ENCODE results near the gene DYNC1I2. TPM values are rescaled to one million over a fixed set of nuclear protein-coding genes. Genes with fewer than 3 reads are reported as not detected.

DYNC1I2 gene
- total RNA-seq, 2 donors from 2014 or later = 89.8 to 122 TPM

GRCh38 chr2:171785450-171785849, 98.2 kb downstream of the DYNC1I2 start:
- Histone ChIP-seq H3K4me3 (no peak overlapping the region), H3K4me1 (ENCODE audit: control insufficient read depth in 1 of 2, low read depth in 2 of 2) (no peaks in the 10 kb centered on the region), H3K27ac (no peak overlapping the region), H3K9me3 (no peaks in the 10 kb centered on the region), H3K27me3 (replicated peaks; ENCODE audit: insufficient read depth) (no peaks in the 10 kb centered on the region), H3K36me3 (peaks cover 25% of the 10 kb centered on the region)
- no peak for TF ChIP-seq CTCF (IDR thresholded peaks at IDR 0.05)
- DNase-seq (ENCODE audit: low spot score) (no peak), ATAC-seq (ENCODE audit: insufficient number of reproducible peaks, low FRiP score, low read depth) (no peak)

- Histone ChIP-seq H3K4me3 (no peak overlapping the region), H3K27me3 (replicated peaks; ENCODE audit: insufficient read depth) (no peaks in the 10 kb centered on the region), H3K9me3 (no peaks in the 10 kb centered on the region), H3K36me3 (peaks cover 25% of the 10 kb centered on the region), H3K4me1 (ENCODE audit: control insufficient read depth in 1 of 2, low read depth in 2 of 2) (no peaks in the 10 kb centered on the region), H3K27ac (no peak overlapping the region)
- DNase-seq (ENCODE audit: low spot score) = no peak
- no peak for ATAC-seq (ENCODE audit: insufficient number of reproducible peaks, low FRiP score, low read depth)
- TF ChIP-seq CTCF (IDR thresholded peaks at IDR 0.05) = no peak
Measured at GRCh38 chr2:171787333-171788072, 100.2 kb downstream of the DYNC1I2 start.

- DNase-seq (ENCODE audit: low spot score) (no peak), ATAC-seq (ENCODE audit: insufficient number of reproducible peaks, low FRiP score, low read depth) (no peak)
- no peak for TF ChIP-seq CTCF (IDR thresholded peaks at IDR 0.05)
- Histone ChIP-seq H3K27me3 (replicated peaks; ENCODE audit: insufficient read depth) (no peaks in the 10 kb centered on the region), H3K4me3 (no peak overlapping the region), H3K36me3 (peaks cover 23% of the 10 kb centered on the region), H3K27ac (no peak overlapping the region), H3K4me1 (ENCODE audit: control insufficient read depth in 1 of 2, low read depth in 2 of 2) (no peaks in the 10 kb centered on the region), H3K9me3 (no peaks in the 10 kb centered on the region)
Measured at GRCh38 chr2:171788316-171788993, 101.2 kb downstream of the DYNC1I2 start.

- TF ChIP-seq CTCF (IDR thresholded peaks at IDR 0.05) = no peak
- DNase-seq (ENCODE audit: low spot score) = no peak
Measured at GRCh38 chr2:171789956-171790355, 102.7 kb downstream of the DYNC1I2 start.

GRCh38 chr2:171791361-171791760, 104.1 kb downstream of the DYNC1I2 start:
- no peak for DNase-seq (ENCODE audit: low spot score)
- TF ChIP-seq CTCF (IDR thresholded peaks at IDR 0.05) = no peak
- Histone ChIP-seq H3K27me3 (replicated peaks; ENCODE audit: insufficient read depth) (no peaks in the 10 kb centered on the region), H3K4me3 (no peak overlapping the region), H3K36me3 (peaks cover 7% of the 10 kb centered on the region), H3K9me3 (no peaks in the 10 kb centered on the region), H3K27ac (no peak overlapping the region), H3K4me1 (ENCODE audit: control insufficient read depth in 1 of 2, low read depth in 2 of 2) (no peaks in the 10 kb centered on the region)
- ATAC-seq (ENCODE audit: insufficient number of reproducible peaks, low FRiP score, low read depth) = no peak

More at GRCh38 chr2:171789956-171790355, 102.7 kb downstream of the DYNC1I2 start:
- Histone ChIP-seq H3K27me3 (replicated peaks; ENCODE audit: insufficient read depth) (no peaks in the 10 kb centered on the region), H3K27ac (no peak overlapping the region), H3K9me3 (no peaks in the 10 kb centered on the region), H3K4me1 (ENCODE audit: control insufficient read depth in 1 of 2, low read depth in 2 of 2) (no peaks in the 10 kb centered on the region), H3K36me3 (peaks cover 15% of the 10 kb centered on the region), H3K4me3 (no peak overlapping the region)
- no peak for ATAC-seq (ENCODE audit: insufficient number of reproducible peaks, low FRiP score, low read depth)

All from thoracic aorta (tissue), 2 donors.